ENCODE data around the gene ANKH.

GRCh38 chr5:14666357-14666756 lies 205.2 kb downstream of the ANKH start:
- no peak for TF ChIP-seq CTCF (conservative IDR thresholded peaks at IDR 0.05)
- no peak for TF ChIP-seq EZH2 (IDR thresholded peaks at IDR 0.05; ENCODE audit: low read depth)
